Caco-2 (cell line): ENCODE results near the gene AGMO. TPM values are rescaled to one million over a fixed set of nuclear protein-coding genes. Genes with fewer than 3 reads are reported as not detected.

Experiments used
- BruUV-seq: library from RNA; stranded (reverse); fragments of 400-500 nt; replicated peaks from 2 replicates; lab custom pipeline; 2021; lab: Mats Ljungman, UMichigan
- CTCF ChIA-PET: fragments of 300-600 bp; sonication (Branson Sonifier 250); formaldehyde crosslinking; loops from one replicate; lab custom pipeline; 2022; ENCODE audit warnings: antibody characterized with exemption; lab: Charles Lee
- POLR2A ChIA-PET: fragments of 300-600 bp; sonication (Branson Sonifier 250); formaldehyde crosslinking; loops from one replicate; lab custom pipeline; 2022; ENCODE audit warnings: antibody characterized with exemption; lab: Charles Lee
- DNase-seq, 2 experiments: peaks; one replicate each; pipeline versions ENCODE4 v3.0.0 to v3.0.0-alpha.2; 2020 to 2022
- H3K27me3 ChIP-seq: replicated peaks from 2 replicates; pipeline ENCODE4 v1.6.0; 2011; ENCODE audit warnings: low read length; ENCODE audit not compliant: control insufficient read depth, insufficient read depth
- H3K36me3 ChIP-seq: 2 replicates; pipeline ENCODE4 v1.5.1; 2011; ENCODE audit warnings: low read length; ENCODE audit not compliant: control insufficient read depth, insufficient read depth
- H3K4me1 ChIP-seq: fragments of 250-450 bp; sonication (Bioruptor Pico); 2 replicates; pipeline ENCODE4 v1.5.1; 2020; ENCODE audit warnings: mild to moderate bottlenecking
- H3K4me3 ChIP-seq: 2 replicates; pipeline ENCODE4 v1.5.1; 2011; ENCODE audit warnings: low read depth, mild to moderate bottlenecking, control low read depth, low read length
- H3K9me3 ChIP-seq: fragments of 250-450 bp; sonication (Bioruptor Pico); 2 replicates; pipeline ENCODE4 v1.5.1; 2020; ENCODE audit warnings: mild to moderate bottlenecking, moderate library complexity
- H3K27ac Mint-ChIP-seq: one replicate; pipeline ENCODE4 v1.8.0; 2022; ENCODE audit warnings: mixed read lengths; ENCODE audit not compliant: unreplicated experiment
- H3K27me3 Mint-ChIP-seq: one replicate; pipeline ENCODE4 v1.8.0; 2022; ENCODE audit warnings: mixed read lengths; ENCODE audit not compliant: insufficient read depth, unreplicated experiment
- H3K36me3 Mint-ChIP-seq: one replicate; pipeline ENCODE4 v1.8.0; 2022; ENCODE audit warnings: mild to moderate bottlenecking, mixed read lengths; ENCODE audit not compliant: insufficient read depth, unreplicated experiment
- H3K4me1 Mint-ChIP-seq: one replicate; pipeline ENCODE4 v1.8.0; 2022; ENCODE audit warnings: low read depth, mixed read lengths; ENCODE audit not compliant: unreplicated experiment
- H3K4me3 Mint-ChIP-seq: one replicate; pipeline ENCODE4 v1.8.0; 2022; ENCODE audit warnings: mild to moderate bottlenecking, moderate library complexity, mixed read lengths; ENCODE audit not compliant: unreplicated experiment
- H3K9me3 Mint-ChIP-seq: one replicate; pipeline ENCODE4 v1.8.0; 2022; ENCODE audit warnings: mixed read lengths; ENCODE audit not compliant: unreplicated experiment
- CTCF ChIP-seq, 2 experiments: fragments of 200-600 bp in 1 of 2; IDR thresholded peaks; 1 replicate in 1 of 2; 2 replicates in 1 of 2; pipeline versions ENCODE4 v1.5.1 to v1.8.0; 2011 to 2022; ENCODE audit warnings: antibody characterized with exemption in 1 of 2, control low read depth in 1 of 2, inconsistent platforms in 1 of 2, low read depth in 1 of 2, low read length in 1 of 2, mild to moderate bottlenecking in 1 of 2, moderate library complexity in 1 of 2; ENCODE audit not compliant: insufficient read depth in 1 of 2, severe bottlenecking in 1 of 2, unreplicated experiment in 1 of 2
- intact Hi-C: fragments of 100-400 bp; cut with micrococcal nuclease; formaldehyde crosslinking; loops from one replicate; pipeline ENCODE4 v1.10.0; 2022; ENCODE audit not compliant: unreplicated experiment
- total RNA-seq: library from RNA; stranded (reverse); gene quantifications from 2 replicates; pipeline ENCODE4 v1.2.3, GENCODE V29; 2022

Gene AGMO
- total RNA-seq, 1 experiment from 2014 or later = 0.16 TPM

DNA sequence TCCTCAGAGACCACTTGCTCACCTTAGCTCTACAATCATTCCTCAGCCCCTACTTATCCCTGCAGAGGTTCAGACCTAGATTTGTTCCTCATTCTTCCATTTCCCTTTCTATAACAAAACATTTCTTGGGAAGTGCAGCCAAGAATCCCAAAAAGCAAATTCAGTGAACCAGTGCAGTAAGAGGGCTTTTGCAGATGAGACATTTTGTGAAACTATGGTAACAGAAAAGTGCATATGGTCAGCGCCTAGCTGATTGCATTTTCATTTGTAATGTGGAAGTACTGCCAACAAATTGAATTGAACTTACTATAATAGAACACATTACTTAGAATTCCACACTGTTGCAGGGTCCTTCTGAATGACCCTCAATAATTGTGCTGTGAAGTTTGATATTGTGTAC, 18.6 kb downstream of the AGMO start:
- no peak overlapping the region for H3K4me3 Mint-ChIP-seq
- CTCF ChIA-PET = no interaction called here
- POLR2A ChIA-PET = no interaction called here
- H3K27me3 Mint-ChIP-seq = no peaks in the 10 kb centered on the region
- Histone ChIP-seq H3K9me3 (no peaks in the 10 kb centered on the region), H3K36me3 (no peaks in the 10 kb centered on the region), H3K4me3 (no peak overlapping the region), H3K4me1 (no peaks in the 10 kb centered on the region), H3K27me3 (no peaks in the 10 kb centered on the region)
- H3K4me1 Mint-ChIP-seq = no peaks in the 10 kb centered on the region
- BruUV-seq = no TSS peak
- no peaks in the 10 kb centered on the region for H3K36me3 Mint-ChIP-seq
- no peak for TF ChIP-seq CTCF (IDR thresholded peaks at IDR 0.05; ENCODE audit: insufficient read depth in 1 of 2, low read depth in 1 of 2, low read length in 1 of 2, severe bottlenecking in 1 of 2, unreplicated experiment in 1 of 2)
- no peak overlapping the region for H3K27ac Mint-ChIP-seq
- DNase-seq = no peak
- peaks cover 15% of the 10 kb centered on the region for H3K9me3 Mint-ChIP-seq
- intact Hi-C loops = no loop called here

DNA sequence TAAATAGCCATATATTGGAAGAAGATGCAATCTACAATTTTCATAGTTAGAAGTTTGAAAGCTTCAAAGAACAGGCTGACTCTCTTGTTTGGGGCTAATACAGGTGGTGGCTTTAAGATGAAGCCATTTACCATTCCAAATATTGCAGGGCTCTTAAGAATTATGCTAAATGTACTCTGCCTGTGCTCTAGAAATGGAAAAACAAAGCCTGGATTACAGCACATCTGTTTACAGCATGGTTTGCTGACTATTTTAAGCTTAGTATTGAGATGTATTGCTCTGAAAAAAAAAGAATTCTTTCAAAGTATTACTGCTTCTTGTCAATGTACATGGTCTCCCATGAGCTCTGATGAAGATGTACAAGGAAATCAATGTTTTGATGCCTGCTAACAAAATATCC, 34.2 kb downstream of the AGMO start:
- Histone ChIP-seq H3K4me3 (no peak overlapping the region), H3K4me1 (no peaks in the 10 kb centered on the region), H3K27me3 (no peaks in the 10 kb centered on the region), H3K9me3 (no peaks in the 10 kb centered on the region), H3K36me3 (no peaks in the 10 kb centered on the region)
- Mint-ChIP-seq H3K4me3 (no peak overlapping the region), H3K36me3 (no peaks in the 10 kb centered on the region), H3K9me3 (no peaks in the 10 kb centered on the region), H3K27ac (no peak overlapping the region), H3K27me3 (no peaks in the 10 kb centered on the region), H3K4me1 (no peaks in the 10 kb centered on the region)
- intact Hi-C loops = no loop called here
- CTCF ChIA-PET = no interaction called here
- no peak for DNase-seq
- no TSS peak for BruUV-seq
- POLR2A ChIA-PET = no interaction called here
- no peak for TF ChIP-seq CTCF (IDR thresholded peaks at IDR 0.05; ENCODE audit: insufficient read depth in 1 of 2, low read depth in 1 of 2, low read length in 1 of 2, severe bottlenecking in 1 of 2, unreplicated experiment in 1 of 2)

GRCh38 chr7:15525652-15526263, 36.1 kb downstream of the AGMO start:
- TF ChIP-seq CTCF (IDR thresholded peaks at IDR 0.05; ENCODE audit: insufficient read depth in 1 of 2, low read depth in 1 of 2, low read length in 1 of 2, severe bottlenecking in 1 of 2, unreplicated experiment in 1 of 2) = no peak
- Histone ChIP-seq H3K9me3 (no peaks in the 10 kb centered on the region), H3K4me1 (no peaks in the 10 kb centered on the region), H3K4me3 (no peak overlapping the region), H3K36me3 (no peaks in the 10 kb centered on the region), H3K27me3 (no peaks in the 10 kb centered on the region)
- no peaks in the 10 kb centered on the region for H3K4me1 Mint-ChIP-seq
- no peak overlapping the region for H3K4me3 Mint-ChIP-seq
- CTCF ChIA-PET = no interaction called here
- intact Hi-C loops = no loop called here
- BruUV-seq = no TSS peak
- POLR2A ChIA-PET = no interaction called here
- H3K27me3 Mint-ChIP-seq = no peaks in the 10 kb centered on the region
- no peaks in the 10 kb centered on the region for H3K36me3 Mint-ChIP-seq
- no peak overlapping the region for H3K27ac Mint-ChIP-seq
- DNase-seq = no peak
- peaks cover 3% of the 10 kb centered on the region for H3K9me3 Mint-ChIP-seq
